GM12878 (cell line): ENCODE data around the gene ANOS1. TPM values are rescaled to one million over a fixed set of nuclear protein-coding genes. Genes with fewer than 3 reads are reported as not detected.

Experiments used
- ATAC-seq: fragments of 200-7000 bp; cut with Tn5 transposase; 3 replicates; pipeline ENCODE4 v1.9.1; 2020; ENCODE audit warnings: mild to moderate bottlenecking, moderate library complexity
- BruUV-seq: library from RNA; stranded (reverse); fragments of 400-500 nt; replicated peaks from 2 replicates; lab custom pipeline; 2021; lab: Mats Ljungman, UMichigan
- CTCF ChIA-PET: fragments of 300-600 bp; sonication (Branson Sonifier 250); formaldehyde crosslinking; extraction: SDS; loops from one replicate; lab custom pipeline; 2021; ENCODE audit warnings: inconsistent platforms; lab: Yijun Ruan, JAX
- POLR2A ChIA-PET: fragments of 350-600 bp; formaldehyde crosslinking; extraction: SDS; loops from one replicate; lab custom pipeline; 2021; ENCODE audit warnings: inconsistent platforms; lab: Charles Lee
- RAD21 ChIA-PET: fragments of 300-600 bp; sonication (Branson Sonifier 250); formaldehyde crosslinking; loops from one replicate; lab custom pipeline; 2023; ENCODE audit warnings: antibody characterized with exemption; ENCODE audit not compliant: unreplicated experiment; lab: Charles Lee
- SMC1A ChIA-PET: fragments of 300-600 bp; sonication (Branson Sonifier 250); formaldehyde crosslinking; loops from one replicate; lab custom pipeline; 2023; ENCODE audit not compliant: unreplicated experiment, uncharacterized antibody; lab: Charles Lee
- DNase-seq: peaks from one replicate; pipeline ENCODE4 v3.0.0-alpha.2; 2011; ENCODE audit warnings: low read depth, low spot score
- FAIRE-seq: peaks from 3 replicates; lab custom pipeline; 2011; peaks lifted over from hg19 to GRCh38; lab: Jason Lieb, UNC
- H2AFZ ChIP-seq: 2 replicates; pipeline ENCODE4 v1.6.0; 2011; ENCODE audit warnings: low read depth, low read length, control low read depth; ENCODE audit not compliant: control insufficient read depth
- H3K27ac ChIP-seq: 2 replicates; pipeline ENCODE4 v1.5.1; 2011; ENCODE audit warnings: control low read depth; ENCODE audit not compliant: control insufficient read depth, insufficient read depth
- H3K27me3 ChIP-seq, 2 experiments: replicated peaks in 1 of 2; 2 replicates each; pipeline versions ENCODE4 v1.6.0 to v1.6.1; 2011; ENCODE audit warnings: low read length in 1 of 2; ENCODE audit not compliant: control insufficient read depth in 2 of 2, insufficient read depth in 2 of 2
- H3K36me3 ChIP-seq, 2 experiments: 2 replicates each; pipeline ENCODE4 v1.5.1; 2011; ENCODE audit warnings: low read length in 1 of 2; ENCODE audit not compliant: control insufficient read depth in 2 of 2, insufficient read depth in 2 of 2
- H3K4me1 ChIP-seq: 2 replicates; pipeline ENCODE4 v1.6.1; 2011; ENCODE audit warnings: mild to moderate bottlenecking, low read length, moderate library complexity, mixed read lengths; ENCODE audit not compliant: control insufficient read depth, insufficient read depth
- H3K4me2 ChIP-seq: 2 replicates; pipeline ENCODE4 v1.6.0; 2011; ENCODE audit warnings: control low read depth; ENCODE audit not compliant: control insufficient read depth, insufficient read depth
- H3K4me3 ChIP-seq: fragments of 200-600 bp; sonication (generic); 2 replicates; pipeline ENCODE4 v1.5.1; 2016
- H3K79me2 ChIP-seq: 2 replicates; pipeline ENCODE4 v1.6.0; 2011; ENCODE audit warnings: low read length; ENCODE audit not compliant: control insufficient read depth, insufficient read depth
- H3K9ac ChIP-seq: 2 replicates; pipeline ENCODE4 v1.8.0; 2011; ENCODE audit warnings: low read length, control low read depth, mixed read lengths; ENCODE audit not compliant: control insufficient read depth, insufficient read depth
- H3K9me3 ChIP-seq: replicated peaks from 3 replicates; pipeline ENCODE4 v1.5.1; 2011; ENCODE audit warnings: mild to moderate bottlenecking, low read length; ENCODE audit not compliant: control insufficient read depth, insufficient read depth
- H4K20me1 ChIP-seq: 2 replicates; pipeline ENCODE4 v1.6.0; 2011; ENCODE audit not compliant: control insufficient read depth, insufficient read depth
- ATF2 ChIP-seq: IDR thresholded peaks from 2 replicates; pipeline ENCODE4 v1.6.1; 2012; ENCODE audit warnings: low read length, inconsistent platforms
- BHLHE40 ChIP-seq, 2 experiments: fragments of 450-650 bp in 1 of 2; IDR thresholded peaks; 2 replicates each; pipeline ENCODE4 v1.6.1; 2011 to 2017; ENCODE audit warnings: low read depth in 2 of 2, borderline replicate concordance in 1 of 2, improper control_type of control experiment in 1 of 2, low read length in 1 of 2, mild to moderate bottlenecking in 1 of 2
- CBX5 ChIP-seq: sonication (generic); IDR thresholded peaks from 2 replicates; pipeline ENCODE4 v1.6.1; 2016; ENCODE audit warnings: low read depth, moderate library complexity, mild to moderate bottlenecking, inconsistent platforms
- CHD4 ChIP-seq: fragments of 200-600 bp; sonication (generic); IDR thresholded peaks from 2 replicates; pipeline ENCODE4 v1.6.1; 2016; ENCODE audit warnings: mild to moderate bottlenecking
- EZH2 ChIP-seq: IDR thresholded peaks from 2 replicates; pipeline ENCODE4 v1.6.1; 2012; ENCODE audit warnings: low read depth, mild to moderate bottlenecking, control low read depth, inconsistent platforms, low read length, borderline replicate concordance; ENCODE audit not compliant: control insufficient read depth
- FOXM1 ChIP-seq: IDR thresholded peaks from 2 replicates; pipeline ENCODE4 v1.6.1; 2012; ENCODE audit warnings: low read depth, mild to moderate bottlenecking, inconsistent platforms, low read length, moderate library complexity
- KDM1A ChIP-seq: fragments of 200-600 bp; sonication (generic); IDR thresholded peaks from 2 replicates; pipeline ENCODE4 v1.6.1; 2016; ENCODE audit warnings: borderline replicate concordance
- KLF5 ChIP-seq: fragments of 450-650 bp; IDR thresholded peaks from 2 replicates; pipeline ENCODE4 v1.6.1; 2014; ENCODE audit warnings: mild to moderate bottlenecking; ENCODE audit not compliant: partially characterized antibody
- MAX ChIP-seq: IDR thresholded peaks from 2 replicates; pipeline ENCODE4 v1.6.1; 2012; ENCODE audit warnings: low read depth, low read length, improper control_type of control experiment
- MEF2A ChIP-seq: IDR thresholded peaks from 2 replicates; pipeline ENCODE4 v1.6.1; 2011; ENCODE audit warnings: low read depth, mild to moderate bottlenecking, low read length, moderate library complexity; ENCODE audit not compliant: insufficient read depth
- MLLT1 ChIP-seq: fragments of 450-650 bp; IDR thresholded peaks from 2 replicates; pipeline ENCODE4 v1.6.1; 2016; ENCODE audit warnings: mild to moderate bottlenecking
- PAX5 ChIP-seq: IDR thresholded peaks from 2 replicates; pipeline ENCODE4 v1.6.1; 2011; ENCODE audit warnings: low read depth, low read length, borderline replicate concordance
- RB1 ChIP-seq: fragments of 450-650 bp; formaldehyde crosslinking; IDR thresholded peaks from 2 replicates; pipeline ENCODE4 v1.6.1; 2017; ENCODE audit warnings: mild to moderate bottlenecking, borderline replicate concordance
- STAT1 ChIP-seq: fragments of 450-650 bp; conservative IDR thresholded peaks from 2 replicates; pipeline ENCODE4 v1.6.1; 2014; ENCODE audit warnings: antibody characterized with exemption, mild to moderate bottlenecking
- STAT3 ChIP-seq: IDR thresholded peaks from 2 replicates; pipeline ENCODE4 v1.6.1; 2011; ENCODE audit warnings: low read depth, low read length, improper control_type of control experiment
- TCF7 ChIP-seq: IDR thresholded peaks from 2 replicates; pipeline ENCODE4 v1.6.1; 2014; ENCODE audit warnings: antibody characterized with exemption, borderline replicate concordance
- ZBTB11 ChIP-seq: fragments of 450-650 bp; formaldehyde crosslinking; IDR thresholded peaks from 2 replicates; pipeline ENCODE4 v1.5.0; 2022; ENCODE audit warnings: mild to moderate bottlenecking, missing genetic modification characterization
- ZNF207 ChIP-seq: fragments of 450-650 bp; IDR thresholded peaks from 2 replicates; pipeline ENCODE4 v1.6.1; 2014; ENCODE audit warnings: antibody characterized with exemption, mild to moderate bottlenecking, borderline replicate concordance
- WGBS: methylation state at CpG from one replicate; pipeline ENCODE4 v1.1.6; 2016; ENCODE audit warnings: low lambda C conversion rate; ENCODE audit not compliant: insufficient replicate concordance, insufficient coverage; ENCODE audit errors: missing lambda C conversion rate; 5-methylcytosine and 5-hydroxymethylcytosine counted together
- in situ Hi-C: fragments of 300-500 bp; cut with MboI; formaldehyde crosslinking; loops from 9 replicates; pipeline ENCODE4 v1.14.3; 2018; ENCODE audit warnings: mixed read lengths
- intact Hi-C: fragments of 100-400 bp; cut with micrococcal nuclease; formaldehyde crosslinking; loops from one replicate; pipeline ENCODE4 v1.14.2; 2022; ENCODE audit not compliant: unreplicated experiment
- polyA plus RNA-seq, 11 experiments: library from polyadenylated mRNA; depleted of rRNA in 4 of 11; unstranded in 6 of 11; stranded (reverse) in 5 of 11; fragments of >200 nt; fragmentation: Nextera tagmentation in 4 of 11; fragmentation: Illumina TruSeq in 1 of 11; extraction: Ambion mirVana in 4 of 11; extraction: Trizol in 1 of 11; gene quantifications; 1 replicate in 1 of 11; 2 replicates in 10 of 11; pipeline versions ENCODE4 v1.2.1 to v1.2.3, GENCODE V29; 2011 to 2016; ENCODE audit warnings: inconsistent platforms in 2 of 11, missing spikeins in 2 of 11, low read depth in 1 of 11
- total RNA-seq, 4 experiments: library from RNA; depleted of rRNA in 3 of 4; stranded (reverse); fragments of >200 nt in 3 of 4; fragmentation: Illumina TruSeq in 1 of 4; extraction: Trizol in 1 of 4; gene quantifications; 2 replicates each; pipeline versions ENCODE4 v1.2.1 to v1.2.3, GENCODE V29; 2013 to 2021

ANOS1 gene
- total and polyA plus RNA-seq, 10 of the 15 experiments (the other 5 are each of a cell fraction or from before 2014, with no cell fraction given): under 0.01 to 4.0 (median 0.03) TPM; not detected in 3

GRCh38 chrX:8579602-8580001 is 152.3 kb downstream of the ANOS1 start (continued):
- no peak for TF ChIP-seq ATF2
- no peak for TF ChIP-seq MEF2A
- TF ChIP-seq MLLT1: no peak
- TF ChIP-seq STAT1: no peak

GRCh38 chrX:8576821-8577220 is 155.1 kb downstream of the ANOS1 start:
- no peak overlapping the region for H3K27ac ChIP-seq

More at GRCh38 chrX:8576821-8577220, 155.1 kb downstream of the ANOS1 start:
- H3K9ac ChIP-seq: no peak overlapping the region
- intact Hi-C loops (no loop called here), in situ Hi-C loops (no loop called here)
- ChIA-PET SMC1A (no interaction called here), POLR2A (no interaction called here), RAD21 (no interaction called here), CTCF (no interaction called here)
- no peak for TF ChIP-seq TCF7
- TF ChIP-seq KDM1A: no peak
- no peak for TF ChIP-seq KLF5
- TF ChIP-seq STAT3: no peak
- no peak for TF ChIP-seq PAX5
- no peak for TF ChIP-seq ZBTB11 (CRISPR knock-in tag)
- no peak for TF ChIP-seq RB1
- TF ChIP-seq MAX: no peak
- no peak for TF ChIP-seq EZH2
- no peak for TF ChIP-seq BHLHE40 (IDR thresholded peaks at IDR 0.05; ENCODE audit: borderline replicate concordance in 1 of 2, low read depth in 2 of 2, low read length in 1 of 2)
- no peak for TF ChIP-seq CBX5
- no peak for TF ChIP-seq FOXM1
- no peak for TF ChIP-seq CHD4
- TF ChIP-seq ZNF207: no peak
- BruUV-seq: no TSS peak
- no peaks in the 10 kb centered on the region for H3K27me3 ChIP-seq
- no peaks in the 10 kb centered on the region for H3K36me3 ChIP-seq
- H4K20me1 ChIP-seq: no peaks in the 10 kb centered on the region
- no peaks in the 10 kb centered on the region for H3K9me3 ChIP-seq
- no peak for DNase-seq
- 46% methylated on average over 3 of the region's 3 CpGs for WGBS
- no peak overlapping the region for H2AFZ ChIP-seq
- ATAC-seq: no peak
- H3K79me2 ChIP-seq: no peaks in the 10 kb centered on the region
- no peak for FAIRE-seq
- no peaks in the 10 kb centered on the region for H3K4me1 ChIP-seq
- H3K4me3 ChIP-seq: no peak overlapping the region
- no peak overlapping the region for H3K4me2 ChIP-seq
